ENCODE data around the gene GAS2L3. TPM values are rescaled to one million over a fixed set of nuclear protein-coding genes. Genes with fewer than 3 reads are reported as not detected.

GAS2L3 gene
- total RNA-seq, 4 donors from 2014 or later, result 0.95 to 5.5 (median 4.3) TPM

DNA sequence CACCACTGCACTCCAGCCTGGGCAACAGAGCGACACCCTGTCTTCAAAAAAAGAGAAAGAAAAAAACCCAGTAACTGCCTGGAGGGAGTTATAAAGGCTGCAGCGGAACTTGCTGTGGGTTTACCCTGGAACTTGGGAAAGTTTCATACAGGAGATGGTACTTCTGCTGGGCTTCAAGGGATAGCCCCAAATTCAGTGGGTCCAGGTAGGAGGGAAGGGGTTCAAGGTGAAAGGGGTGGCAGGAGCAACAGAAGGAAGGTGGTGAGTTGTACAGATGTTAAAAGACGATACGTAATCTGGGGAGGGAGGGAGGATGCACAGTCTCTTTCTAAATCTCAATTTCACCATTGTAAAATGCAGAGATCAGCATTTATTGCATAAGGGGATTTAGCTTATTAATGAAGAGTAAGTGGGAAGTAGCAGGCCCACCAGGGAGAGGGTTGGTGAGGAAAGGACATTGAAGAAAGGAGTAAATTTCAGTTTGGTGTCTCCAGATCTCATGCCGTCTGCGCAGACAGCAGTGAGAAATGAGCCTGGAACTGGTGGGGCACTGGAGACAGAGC is 8.5 kb upstream of the GAS2L3 start:
- no peaks in the 10 kb centered on the region for H3K36me3 ChIP-seq
- DNase-seq, result no peak
- TF ChIP-seq, protein P1, sequence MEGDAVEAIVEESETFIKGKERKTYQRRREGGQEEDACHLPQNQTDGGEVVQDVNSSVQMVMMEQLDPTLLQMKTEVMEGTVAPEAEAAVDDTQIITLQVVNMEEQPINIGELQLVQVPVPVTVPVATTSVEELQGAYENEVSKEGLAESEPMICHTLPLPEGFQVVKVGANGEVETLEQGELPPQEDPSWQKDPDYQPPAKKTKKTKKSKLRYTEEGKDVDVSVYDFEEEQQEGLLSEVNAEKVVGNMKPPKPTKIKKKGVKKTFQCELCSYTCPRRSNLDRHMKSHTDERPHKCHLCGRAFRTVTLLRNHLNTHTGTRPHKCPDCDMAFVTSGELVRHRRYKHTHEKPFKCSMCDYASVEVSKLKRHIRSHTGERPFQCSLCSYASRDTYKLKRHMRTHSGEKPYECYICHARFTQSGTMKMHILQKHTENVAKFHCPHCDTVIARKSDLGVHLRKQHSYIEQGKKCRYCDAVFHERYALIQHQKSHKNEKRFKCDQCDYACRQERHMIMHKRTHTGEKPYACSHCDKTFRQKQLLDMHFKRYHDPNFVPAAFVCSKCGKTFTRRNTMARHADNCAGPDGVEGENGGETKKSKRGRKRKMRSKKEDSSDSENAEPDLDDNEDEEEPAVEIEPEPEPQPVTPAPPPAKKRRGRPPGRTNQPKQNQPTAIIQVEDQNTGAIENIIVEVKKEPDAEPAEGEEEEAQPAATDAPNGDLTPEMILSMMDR (IDR thresholded peaks at IDR 0.05), result no peak
- no peak for TF ChIP-seq POLR2A (IDR thresholded peaks at IDR 0.05)
- H3K9me3 ChIP-seq, result no peaks in the 10 kb centered on the region
- peaks cover 0 to 11% (median 0%) of the 10 kb centered on the region in 4 donors for H3K27me3 ChIP-seq
- intact Hi-C loops (cut with DNase I), result no loop called here
- no peaks in the 10 kb centered on the region for H3K4me1 ChIP-seq
- H3K4me3 ChIP-seq, result no peak overlapping the region
- 85 to 88% methylated on average over 6 of the region's 6 CpGs for WGBS, 2 donors
- H3K27ac ChIP-seq, result no peak overlapping the region

DNA sequence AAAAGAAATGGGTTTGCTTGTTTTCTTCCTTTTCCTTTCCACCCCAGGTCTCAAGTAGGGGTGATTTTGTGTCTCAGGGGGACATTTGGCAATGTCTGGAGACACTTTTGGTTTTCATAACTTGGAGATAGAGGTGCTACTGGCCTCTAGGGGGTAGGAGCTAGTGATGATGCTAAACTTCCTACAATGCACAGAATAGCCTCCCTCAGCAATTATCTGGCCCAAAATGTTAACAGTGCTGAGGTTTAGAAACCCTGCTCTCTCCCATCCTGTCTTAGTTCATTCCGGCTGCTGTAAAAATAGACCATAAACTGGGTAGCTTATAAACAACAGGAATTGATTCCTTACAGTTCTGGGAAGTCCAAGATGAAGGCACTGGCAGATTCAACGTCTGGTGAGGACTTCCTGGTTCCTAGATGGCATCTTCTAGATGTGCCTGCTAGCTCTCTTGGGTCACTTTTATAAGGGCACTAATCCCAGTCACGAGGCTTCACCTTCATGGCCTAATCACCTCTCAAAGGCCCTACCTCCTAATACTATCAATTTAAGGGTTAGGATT is 7.4 kb upstream of the GAS2L3 start:
- 60 to 70% methylated on average over 3 of the region's 3 CpGs for WGBS, 2 donors
- H3K4me3 ChIP-seq, result no peak overlapping the region
- intact Hi-C loops (cut with DNase I), result no loop called here
- no peaks in the 10 kb centered on the region for H3K36me3 ChIP-seq
- no peaks in the 10 kb centered on the region for H3K9me3 ChIP-seq
- no peak overlapping the region for H3K27ac ChIP-seq
- TF ChIP-seq, protein P1 (IDR thresholded peaks at IDR 0.05), result no peak
- TF ChIP-seq POLR2A (IDR thresholded peaks at IDR 0.05), result no peak
- no peaks in the 10 kb centered on the region for H3K4me1 ChIP-seq
- H3K27me3 ChIP-seq, result peaks cover 0 to 11% (median 0%) of the 10 kb centered on the region in 4 donors
- no peak for DNase-seq

DNA sequence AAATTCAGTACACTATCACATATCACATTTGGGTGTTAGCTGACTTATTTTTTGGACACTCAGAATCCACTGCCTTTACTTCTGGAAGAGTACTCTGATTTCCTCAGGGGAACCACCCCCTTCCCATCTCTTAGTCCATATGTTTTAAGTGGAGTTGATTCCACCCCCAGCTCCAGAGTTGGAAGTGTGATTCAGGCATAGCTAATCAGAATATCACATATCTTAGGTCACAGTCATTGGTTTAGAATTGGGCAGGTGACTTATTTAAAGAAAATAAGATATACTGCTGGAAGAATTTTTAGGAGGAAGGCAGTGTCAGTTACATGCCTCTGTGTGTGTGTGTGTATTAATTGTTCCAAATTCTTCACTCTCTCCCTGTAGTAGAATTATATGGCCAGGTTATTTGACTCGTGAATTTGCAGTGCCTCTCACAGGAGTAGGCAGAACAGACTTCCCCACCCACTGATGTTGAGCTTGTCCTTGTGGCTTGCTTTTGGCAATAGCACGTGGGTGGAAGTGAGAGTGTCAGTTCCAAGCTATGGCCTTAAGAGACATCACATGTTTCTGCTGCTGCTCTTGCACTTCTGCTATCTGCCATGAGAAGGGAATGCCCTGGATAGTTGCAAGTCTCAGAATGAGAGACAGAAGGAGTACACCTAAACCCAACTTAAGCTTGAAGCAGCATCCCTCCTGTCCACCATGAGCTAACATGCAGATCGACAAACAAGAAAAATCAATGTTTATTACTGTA is 6.4 kb upstream of the GAS2L3 start:
- H3K27me3 ChIP-seq, result peaks cover 0 to 11% (median 0%) of the 10 kb centered on the region in 4 donors
- H3K4me3 ChIP-seq, result no peak overlapping the region
- H3K27ac ChIP-seq, result no peak overlapping the region
- TF ChIP-seq, protein P1 (IDR thresholded peaks at IDR 0.05), result no peak
- TF ChIP-seq POLR2A (IDR thresholded peaks at IDR 0.05), result no peak
- H3K9me3 ChIP-seq, result no peaks in the 10 kb centered on the region
- no peak for DNase-seq
- intact Hi-C loops (cut with DNase I), result no loop called here
- WGBS, 2 donors, result 39 to 44% methylated on average over 3 of the region's 3 CpGs
- no peaks in the 10 kb centered on the region for H3K4me1 ChIP-seq
- no peaks in the 10 kb centered on the region for H3K36me3 ChIP-seq

DNA sequence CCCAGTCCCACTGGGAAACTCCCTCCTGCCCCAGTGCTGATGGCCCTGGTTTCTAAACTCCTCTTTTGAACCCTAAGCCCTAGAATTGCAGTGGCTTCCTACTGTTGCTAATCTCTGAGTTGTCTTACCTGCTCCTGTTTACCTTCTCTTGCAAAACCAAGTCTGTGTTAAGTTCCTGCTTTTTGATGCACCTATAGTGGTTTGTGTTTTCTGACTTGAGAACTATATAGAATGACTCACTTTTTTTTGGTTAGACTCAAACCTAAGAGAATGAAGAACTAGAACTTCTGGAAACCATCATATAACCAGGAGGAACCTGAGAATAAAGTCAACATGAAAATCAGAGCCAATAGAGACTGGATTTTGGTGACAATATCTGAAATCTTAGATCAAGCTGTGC is 5.5 kb upstream of the GAS2L3 start:
- no peak overlapping the region for H3K4me3 ChIP-seq
- intact Hi-C loops (cut with DNase I), result no loop called here
- H3K4me1 ChIP-seq, result peaks cover 1 to 2% (median 1%) of the 10 kb centered on the region in 3 donors
- no peaks in the 10 kb centered on the region for H3K9me3 ChIP-seq
- H3K27ac ChIP-seq, result no peak overlapping the region
- TF ChIP-seq, protein P1 (IDR thresholded peaks at IDR 0.05), result no peak
- no peak for TF ChIP-seq POLR2A (IDR thresholded peaks at IDR 0.05)
- peaks cover 0 to 11% (median 0%) of the 10 kb centered on the region in 4 donors for H3K27me3 ChIP-seq
- H3K36me3 ChIP-seq, result no peaks in the 10 kb centered on the region
- DNase-seq, result no peak

DNA sequence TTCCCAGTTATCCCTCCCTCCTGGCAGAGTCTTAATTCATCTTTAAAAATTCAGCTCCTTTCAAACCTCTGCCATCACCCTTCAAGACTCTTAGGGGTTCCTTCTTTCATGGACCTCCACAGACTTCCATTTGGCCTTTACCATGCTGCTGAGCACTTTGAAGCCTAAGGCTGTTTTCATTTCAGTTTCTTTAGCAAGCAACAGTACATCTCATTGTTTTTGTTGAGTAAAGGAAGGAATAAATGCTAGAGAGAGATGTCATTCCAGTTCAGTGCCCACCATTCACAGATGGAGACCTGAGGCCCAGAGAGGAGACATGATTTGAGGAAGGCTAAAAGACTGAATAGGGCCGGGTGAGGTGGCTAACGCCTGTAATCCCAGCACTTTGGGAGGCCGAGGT is 1.3 kb upstream of the GAS2L3 start:
- no peak for DNase-seq
- H3K27ac ChIP-seq, result no peak overlapping the region
- peaks cover 12 to 23% (median 13%) of the 10 kb centered on the region in 3 donors for H3K4me1 ChIP-seq
- H3K27me3 ChIP-seq, result no peaks in the 10 kb centered on the region
- TF ChIP-seq, protein P1 (IDR thresholded peaks at IDR 0.05), result no peak
- no peak for TF ChIP-seq POLR2A (IDR thresholded peaks at IDR 0.05)
- intact Hi-C loops (cut with DNase I), result no loop called here
- no peaks in the 10 kb centered on the region for H3K9me3 ChIP-seq
- H3K36me3 ChIP-seq, result no peaks in the 10 kb centered on the region
- WGBS, 2 donors, result 89 to 94% methylated on average over 3 of the region's 3 CpGs
- H3K4me3 ChIP-seq, result no peak overlapping the region
